ENCODE measurements around the gene TMEM35A. TPM values are rescaled to one million over a fixed set of nuclear protein-coding genes. Genes with fewer than 3 reads are reported as not detected.
"Not testable (repeated sequence)": the region's sequence is repeated elsewhere in the genome, so short reads cannot be mapped to it uniquely, and the experiment has no call there.

Gene TMEM35A, protein sequence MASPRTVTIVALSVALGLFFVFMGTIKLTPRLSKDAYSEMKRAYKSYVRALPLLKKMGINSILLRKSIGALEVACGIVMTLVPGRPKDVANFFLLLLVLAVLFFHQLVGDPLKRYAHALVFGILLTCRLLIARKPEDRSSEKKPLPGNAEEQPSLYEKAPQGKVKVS
- total RNA-seq (2014; rRNA removed; shearing (Covaris generic)), result not detected in 2 replicates
- 0.04 TPM in 1 of 2 replicates, not detected in the other for polyA plus RNA-seq (2015; cell fraction: cytosol; rRNA removed)
- polyA plus RNA-seq (2015; cell fraction: nucleus; rRNA removed), result not detected in 2 replicates

- in situ Hi-C loops (cut with HindIII; ENCODE audit: low pct_unique_long_range_greater_than_20kb, low sequenced_read_pairs), result no loop called here
- no peak for DNase-seq (ENCODE audit: low read depth, low spot score)
Measured at GRCh38 chrX:101078716-101079598, at the start of gene TMEM35A. TMEM35A (plus strand) TSS chrX:101078879; CDS start chrX:101079003, 124 bp downstream.

- in situ Hi-C loops (cut with HindIII; ENCODE audit: low pct_unique_long_range_greater_than_20kb, low sequenced_read_pairs), result no loop called here
- DNase-seq (ENCODE audit: low read depth, low spot score), result no peak
Measured at GRCh38 chrX:101029665-101030064, 49.0 kb upstream of the TMEM35A start.

DNA sequence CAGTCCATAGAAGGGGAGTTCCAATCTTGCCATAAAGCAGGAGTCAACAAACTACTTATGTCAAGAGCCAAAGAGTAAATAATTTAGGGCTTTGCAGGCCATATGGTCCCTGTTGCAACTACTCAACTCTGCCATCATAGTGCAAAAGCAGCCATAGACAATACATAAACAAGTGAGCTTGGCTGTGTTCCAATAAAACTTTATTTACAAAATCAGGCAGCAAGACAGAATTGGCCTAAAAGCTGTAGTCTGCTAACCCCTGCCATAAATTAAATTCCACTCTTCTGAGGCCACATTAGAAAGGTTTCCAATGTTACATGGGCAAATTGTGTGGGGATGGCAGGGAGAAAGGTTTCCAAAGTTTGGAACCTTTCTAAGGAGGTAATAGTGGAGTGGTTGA is 41.4 kb upstream of the TMEM35A start:
- in situ Hi-C loops (cut with HindIII; ENCODE audit: low pct_unique_long_range_greater_than_20kb, low sequenced_read_pairs), result no loop called here
- DNase-seq (ENCODE audit: low read depth, low spot score), result no peak

DNA sequence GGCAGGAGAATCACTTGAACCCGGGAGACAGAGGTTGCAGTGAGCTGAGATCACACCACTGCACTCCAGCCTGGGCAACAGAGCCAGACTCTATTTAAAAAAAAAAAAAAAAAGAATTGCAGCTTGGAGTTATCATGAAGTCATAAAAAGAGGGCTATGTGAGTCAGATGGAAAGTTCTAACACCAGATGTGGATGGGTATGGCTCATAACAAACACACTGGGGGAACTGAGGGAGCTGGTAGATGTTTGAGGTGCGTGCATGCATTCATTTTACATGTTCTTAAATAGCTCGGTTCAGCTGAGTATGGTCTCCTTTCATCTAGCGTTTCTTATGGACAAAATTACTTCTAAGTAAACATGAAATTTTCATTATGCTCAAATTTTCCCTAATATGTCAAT is 38.5 kb upstream of the TMEM35A start:
- in situ Hi-C loops (cut with HindIII; ENCODE audit: low pct_unique_long_range_greater_than_20kb, low sequenced_read_pairs), result no loop called here
- no peak for DNase-seq (ENCODE audit: low read depth, low spot score)

DNA sequence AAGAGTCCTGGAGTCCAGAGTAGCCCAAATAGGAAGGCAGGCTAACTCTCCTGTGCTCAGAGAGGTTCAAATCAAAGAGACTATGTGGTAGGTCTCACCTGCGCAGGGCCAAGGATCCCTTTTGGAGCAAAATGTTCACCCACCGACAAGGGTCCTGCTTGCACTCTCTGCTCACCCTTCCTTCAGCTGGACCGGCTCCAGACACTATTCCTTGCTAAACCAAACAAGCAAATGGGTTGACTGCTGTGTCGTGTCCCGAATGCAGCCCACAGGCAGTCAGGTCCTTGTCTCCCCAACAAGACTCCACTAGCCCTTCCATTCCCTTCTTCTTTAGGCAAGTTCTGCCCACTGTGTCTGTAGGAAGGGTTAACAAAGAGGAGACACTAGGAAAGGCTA is 27.5 kb upstream of the TMEM35A start:
- in situ Hi-C loops (cut with HindIII; ENCODE audit: low pct_unique_long_range_greater_than_20kb, low sequenced_read_pairs), result no loop called here
- DNase-seq (ENCODE audit: low read depth, low spot score), result no peak

- in situ Hi-C loops (cut with HindIII; ENCODE audit: low pct_unique_long_range_greater_than_20kb, low sequenced_read_pairs), result no loop called here
Measured at GRCh38 chrX:101051549-101052302, 27.0 kb upstream of the TMEM35A start, which contains the start of gene TRMT2B. TRMT2B (minus strand) TSS chrX:101052111; CDS start chrX:101042289, 9,822 bp downstream.

GRCh38 chrX:101056551-101056950 is 22.1 kb upstream of the TMEM35A start:
- in situ Hi-C loops (cut with HindIII; ENCODE audit: low pct_unique_long_range_greater_than_20kb, low sequenced_read_pairs); DNase-seq (ENCODE audit: low read depth, low spot score): not testable (repeated sequence)

More at GRCh38 chrX:101051549-101052302, 27.0 kb upstream of the TMEM35A start, which contains the start of gene TRMT2B:
- DNase-seq (ENCODE audit: low read depth, low spot score), result peak; percentile 77

- DNase-seq (ENCODE audit: low read depth, low spot score), result no peak
- in situ Hi-C loops (cut with HindIII; ENCODE audit: low pct_unique_long_range_greater_than_20kb, low sequenced_read_pairs), result no loop called here
Measured at GRCh38 chrX:101057093-101057714, 21.5 kb upstream of the TMEM35A start.

GRCh38 chrX:101062176-101062575 is 16.5 kb upstream of the TMEM35A start:
- in situ Hi-C loops (cut with HindIII; ENCODE audit: low pct_unique_long_range_greater_than_20kb, low sequenced_read_pairs), result no loop called here
- no peak for DNase-seq (ENCODE audit: low read depth, low spot score)

DNA sequence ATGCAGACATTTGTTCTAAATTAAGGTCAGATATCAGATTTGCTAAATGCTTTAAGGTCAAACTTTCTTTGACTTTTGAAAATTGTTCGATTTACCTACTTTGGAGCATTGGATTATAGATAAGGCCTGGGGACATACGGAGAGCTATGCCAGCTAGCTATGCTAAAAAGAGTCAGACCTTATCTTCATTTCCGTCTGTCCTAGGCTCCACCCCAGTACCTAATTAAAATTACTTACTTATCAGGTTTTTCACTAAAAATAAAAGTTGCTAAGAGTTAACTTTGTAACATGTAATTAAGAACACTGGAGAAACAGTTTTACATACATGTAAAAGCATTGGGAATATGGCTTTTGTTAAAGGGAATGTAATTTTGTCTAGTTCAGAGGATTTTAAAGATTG is 7.1 kb upstream of the TMEM35A start:
- in situ Hi-C loops (cut with HindIII; ENCODE audit: low pct_unique_long_range_greater_than_20kb, low sequenced_read_pairs), result no loop called here
- no peak for DNase-seq (ENCODE audit: low read depth, low spot score)

GRCh38 chrX:101079736-101080270 is 1.1 kb downstream of the TMEM35A start:
- in situ Hi-C loops (cut with HindIII; ENCODE audit: low pct_unique_long_range_greater_than_20kb, low sequenced_read_pairs), result no loop called here
- no peak for DNase-seq (ENCODE audit: low read depth, low spot score)

GRCh38 chrX:101080326-101081124 is 1.8 kb downstream of the TMEM35A start:
- in situ Hi-C loops (cut with HindIII; ENCODE audit: low pct_unique_long_range_greater_than_20kb, low sequenced_read_pairs), result no loop called here
- no peak for DNase-seq (ENCODE audit: low read depth, low spot score)

- DNase-seq (ENCODE audit: low read depth, low spot score), result no peak
- in situ Hi-C loops (cut with HindIII; ENCODE audit: low pct_unique_long_range_greater_than_20kb, low sequenced_read_pairs), result no loop called here
Measured at GRCh38 chrX:101081231-101081630, 2.6 kb downstream of the TMEM35A start.

- in situ Hi-C loops (cut with HindIII; ENCODE audit: low pct_unique_long_range_greater_than_20kb, low sequenced_read_pairs), result no loop called here
- no peak for DNase-seq (ENCODE audit: low read depth, low spot score)
Measured at GRCh38 chrX:101091817-101092216, 13.1 kb downstream of the TMEM35A start.

DNA sequence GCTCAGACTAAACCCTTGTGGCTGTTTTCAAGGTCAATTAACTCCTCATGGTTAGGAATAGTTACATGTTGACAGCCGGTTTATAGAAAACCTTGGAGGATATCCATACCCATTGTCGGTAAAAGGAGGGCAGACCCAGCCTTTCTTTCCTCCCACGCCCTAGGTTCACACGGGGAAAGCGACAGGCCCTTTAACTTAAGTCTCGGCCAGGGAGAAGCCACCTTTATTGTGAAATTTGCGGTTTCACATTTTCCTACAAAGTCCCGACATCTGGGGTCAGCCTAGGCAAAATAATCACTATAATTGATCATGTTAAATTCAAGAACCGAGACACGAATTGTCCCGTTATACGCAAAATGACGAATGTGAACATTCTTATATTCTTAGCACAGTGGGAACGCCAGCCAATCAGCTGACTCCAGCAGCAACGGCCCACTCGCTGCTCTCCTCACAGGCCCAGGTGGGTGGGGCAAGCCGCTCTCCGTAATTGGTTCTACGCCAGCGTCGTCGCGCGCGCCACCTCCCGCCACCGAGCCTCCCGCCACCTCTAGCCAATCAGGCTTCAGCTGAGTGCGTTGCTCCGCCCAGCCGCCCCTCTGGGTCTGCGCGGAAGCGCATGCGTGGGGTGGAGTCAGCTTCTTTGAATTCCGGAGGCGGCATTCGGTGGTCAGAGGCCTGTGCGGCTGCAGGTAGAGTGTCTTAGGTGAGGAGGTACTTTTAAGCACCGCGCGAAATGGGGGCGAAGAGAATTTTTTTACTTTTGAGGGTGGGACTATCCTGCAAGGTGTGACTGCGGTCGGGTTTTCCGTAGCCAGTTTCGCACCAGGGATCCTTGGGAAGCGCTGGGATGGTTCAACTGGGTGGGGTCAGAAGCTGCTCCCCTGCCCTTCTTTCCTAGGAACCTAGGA is 19.1 kb downstream of the TMEM35A start, which contains the start of gene CENPI:
Gene CENPI, plus strand, starts transcription at position 659 of the 908 bp plus-strand sequence. CDS start 2,867 bp downstream, outside the sequence.
- DNase-seq (ENCODE audit: low read depth, low spot score), result peak; percentile 93
- in situ Hi-C loops (cut with HindIII; ENCODE audit: low pct_unique_long_range_greater_than_20kb, low sequenced_read_pairs), result no loop called here
